Gastrocnemius medialis (tissue), 4 donors: ENCODE results near the gene ATP9A.

ENCODE experiments used
- POLR2A ChIP-seq, 2 donors: fragments of 450-650 bp; IDR thresholded peaks; one replicate each; pipeline ENCODE4 v1.6.1; 2017; ENCODE audit warnings: antibody characterized with exemption in 2 of 2, mild to moderate bottlenecking in 2 of 2, moderate library complexity in 2 of 2
- TF ChIP-seq, protein P1 (sequence below), 5 experiments: fragments of 450-650 bp in 3 of 5; fragments of 200-600 bp in 2 of 5; sonication (generic) in 2 of 5; IDR thresholded peaks in 4 of 5; conservative IDR thresholded peaks in 1 of 5; 1 replicate in 4 of 5; 2 replicates in 1 of 5; pipeline ENCODE4 v1.5.1; 2016 to 2019; ENCODE audit warnings: antibody characterized with exemption in 5 of 5, mild to moderate bottlenecking in 3 of 5, moderate library complexity in 3 of 5

DNA sequence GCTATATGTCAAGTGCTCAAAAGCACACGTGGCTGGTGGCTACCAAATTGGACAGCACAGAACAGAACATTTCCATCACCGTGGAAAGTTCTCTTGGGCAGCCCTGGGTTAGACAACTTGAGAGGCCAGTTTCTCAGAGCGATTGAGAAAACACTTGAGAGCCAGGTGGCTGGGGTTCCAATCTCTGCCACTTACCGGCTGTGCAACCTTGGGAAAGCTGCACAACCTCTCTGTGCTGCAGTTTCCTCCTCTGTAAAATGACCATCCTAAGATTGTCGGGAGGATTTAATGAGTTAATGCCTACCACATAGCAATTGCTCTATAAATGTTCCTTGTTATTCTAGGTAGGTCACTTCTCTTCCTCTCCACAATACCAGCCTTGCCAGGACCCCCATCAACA is 200.6 kb downstream of the ATP9A start:
- TF ChIP-seq, protein P1, sequence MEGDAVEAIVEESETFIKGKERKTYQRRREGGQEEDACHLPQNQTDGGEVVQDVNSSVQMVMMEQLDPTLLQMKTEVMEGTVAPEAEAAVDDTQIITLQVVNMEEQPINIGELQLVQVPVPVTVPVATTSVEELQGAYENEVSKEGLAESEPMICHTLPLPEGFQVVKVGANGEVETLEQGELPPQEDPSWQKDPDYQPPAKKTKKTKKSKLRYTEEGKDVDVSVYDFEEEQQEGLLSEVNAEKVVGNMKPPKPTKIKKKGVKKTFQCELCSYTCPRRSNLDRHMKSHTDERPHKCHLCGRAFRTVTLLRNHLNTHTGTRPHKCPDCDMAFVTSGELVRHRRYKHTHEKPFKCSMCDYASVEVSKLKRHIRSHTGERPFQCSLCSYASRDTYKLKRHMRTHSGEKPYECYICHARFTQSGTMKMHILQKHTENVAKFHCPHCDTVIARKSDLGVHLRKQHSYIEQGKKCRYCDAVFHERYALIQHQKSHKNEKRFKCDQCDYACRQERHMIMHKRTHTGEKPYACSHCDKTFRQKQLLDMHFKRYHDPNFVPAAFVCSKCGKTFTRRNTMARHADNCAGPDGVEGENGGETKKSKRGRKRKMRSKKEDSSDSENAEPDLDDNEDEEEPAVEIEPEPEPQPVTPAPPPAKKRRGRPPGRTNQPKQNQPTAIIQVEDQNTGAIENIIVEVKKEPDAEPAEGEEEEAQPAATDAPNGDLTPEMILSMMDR (IDR thresholded peaks at IDR 0.05 in 4 of 5, conservative IDR thresholded peaks at IDR 0.05 in 1 of 5), result no peak
- TF ChIP-seq POLR2A (IDR thresholded peaks at IDR 0.05), result no peak
